Karpas-422 (cell line): Measurements from ENCODE around the gene IL1RAPL2. TPM values are rescaled to one million over a fixed set of nuclear protein-coding genes. Genes with fewer than 3 reads are reported as not detected.

ENCODE experiments used
- DNase-seq: peaks from one replicate; pipeline ENCODE4 v3.0.0-alpha.2; 2015
- H2AFZ ChIP-seq: fragments of 200-600 bp; sonication (generic); 2 replicates; pipeline ENCODE4 v1.6.1; 2014; ENCODE audit warnings: antibody characterized with exemption, low read length, mixed read lengths
- H3K27ac ChIP-seq: fragments of 200-600 bp; sonication (generic); 2 replicates; pipeline ENCODE4 v1.5.1; 2014; ENCODE audit warnings: mild to moderate bottlenecking, low read length, moderate library complexity
- H3K27me3 ChIP-seq: fragments of 200-600 bp; sonication (generic); 2 replicates; pipeline ENCODE4 v1.6.1; 2014; ENCODE audit warnings: low read length, mixed read lengths
- H3K36me3 ChIP-seq: fragments of 200-600 bp; sonication (generic); 2 replicates; pipeline ENCODE4 v1.6.1; 2014; ENCODE audit warnings: low read length, mixed read lengths; ENCODE audit not compliant: insufficient read depth
- H3K4me1 ChIP-seq: fragments of 200-600 bp; sonication (generic); 2 replicates; pipeline ENCODE4 v1.6.1; 2014; ENCODE audit warnings: mild to moderate bottlenecking, low read length, mixed read lengths
- H3K4me2 ChIP-seq: fragments of 200-600 bp; sonication (generic); 2 replicates; pipeline ENCODE4 v1.6.1; 2014; ENCODE audit warnings: low read length, low read depth, mild to moderate bottlenecking; ENCODE audit not compliant: poor library complexity, severe bottlenecking
- H3K4me3 ChIP-seq: fragments of 200-600 bp; sonication (generic); 2 replicates; pipeline ENCODE4 v1.5.1; 2014; ENCODE audit warnings: mild to moderate bottlenecking, antibody characterized with exemption, low read length, mixed read lengths
- H3K79me2 ChIP-seq: fragments of 200-600 bp; sonication (generic); 2 replicates; pipeline ENCODE4 v1.6.1; 2014; ENCODE audit warnings: mild to moderate bottlenecking, low read length, mixed read lengths
- H3K9ac ChIP-seq: fragments of 200-600 bp; sonication (generic); 2 replicates; pipeline ENCODE4 v1.6.0; 2014; ENCODE audit warnings: low read length
- H3K9me2 ChIP-seq: fragments of 200-600 bp; sonication (generic), shearing (Covaris generic); replicated peaks from 2 replicates; pipeline ENCODE4 v1.6.0; 2014; ENCODE audit warnings: mild to moderate bottlenecking, low read length, moderate library complexity; ENCODE audit not compliant: insufficient read depth
- H3K9me3 ChIP-seq: fragments of 300-700, 200-600 bp; sonication (generic); 2 replicates; pipeline ENCODE4 v1.6.1; 2014; ENCODE audit warnings: low read length, mixed read lengths
- H4K20me1 ChIP-seq: fragments of 200-600 bp; sonication (generic); 2 replicates; pipeline ENCODE4 v1.6.1; 2014; ENCODE audit warnings: mild to moderate bottlenecking, antibody characterized with exemption, low read length, low read depth; ENCODE audit not compliant: insufficient read depth
- total RNA-seq: library from RNA; depleted of rRNA; stranded (reverse); fragments of >200 nt; shearing (Covaris generic); gene quantifications from 2 replicates; pipeline ENCODE4 v1.2.3, GENCODE V29; 2014; ENCODE audit warnings: low replicate concordance

The IL1RAPL2 gene
- total RNA-seq, 1 experiment from 2014 or later = not detected

DNA sequence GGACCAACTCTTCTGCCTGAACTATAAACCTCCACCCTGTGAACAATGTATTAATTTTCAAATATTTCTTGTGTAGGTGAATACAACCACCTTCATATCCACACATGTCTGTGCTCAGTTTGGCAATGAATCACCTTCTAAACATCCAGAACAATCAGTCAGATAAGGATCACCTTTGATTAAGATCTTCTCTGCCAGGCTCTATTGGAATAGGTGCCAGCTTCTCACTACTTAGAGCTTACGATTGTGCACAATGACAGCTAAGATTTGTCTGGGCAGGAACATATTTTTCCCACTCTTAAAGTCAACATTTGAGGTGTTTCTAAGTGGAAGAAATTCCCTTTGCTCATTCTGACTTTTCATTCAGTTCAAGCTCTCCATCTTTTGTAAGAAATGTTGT lies 237.2 kb downstream of the IL1RAPL2 start:
- no peaks in the 10 kb centered on the region for H3K9me3 ChIP-seq
- no peaks in the 10 kb centered on the region for H3K4me1 ChIP-seq
- H3K9me2 ChIP-seq = no peaks in the 10 kb centered on the region
- no peaks in the 10 kb centered on the region for H3K79me2 ChIP-seq
- no peaks in the 10 kb centered on the region for H3K27me3 ChIP-seq
- no peak for DNase-seq
- H3K9ac ChIP-seq = no peak overlapping the region
- no peaks in the 10 kb centered on the region for H4K20me1 ChIP-seq
- H3K36me3 ChIP-seq = no peaks in the 10 kb centered on the region
- no peak overlapping the region for H2AFZ ChIP-seq
- H3K4me2 ChIP-seq = no peak overlapping the region
- no peak overlapping the region for H3K27ac ChIP-seq
- H3K4me3 ChIP-seq = no peak overlapping the region

- H3K4me1 ChIP-seq = no peaks in the 10 kb centered on the region
- H2AFZ ChIP-seq = no peak overlapping the region
- no peaks in the 10 kb centered on the region for H3K79me2 ChIP-seq
- H3K9me3 ChIP-seq = no peaks in the 10 kb centered on the region
- H3K27me3 ChIP-seq = no peaks in the 10 kb centered on the region
- H4K20me1 ChIP-seq = no peaks in the 10 kb centered on the region
- no peak overlapping the region for H3K27ac ChIP-seq
- H3K4me2 ChIP-seq = no peak overlapping the region
- no peaks in the 10 kb centered on the region for H3K36me3 ChIP-seq
- H3K4me3 ChIP-seq = no peak overlapping the region
- H3K9ac ChIP-seq = no peak overlapping the region
- no peak for DNase-seq
- no peaks in the 10 kb centered on the region for H3K9me2 ChIP-seq
These were observed 240.3 kb downstream of the IL1RAPL2 start for GRCh38 chrX:104806346-104806745.

GRCh38 chrX:104833401-104833800 lies 267.4 kb downstream of the IL1RAPL2 start:
- Histone ChIP-seq H3K36me3 (no peaks in the 10 kb centered on the region), H3K27ac (no peak overlapping the region), H3K79me2 (no peaks in the 10 kb centered on the region), H3K9ac (no peak overlapping the region), H3K27me3 (no peaks in the 10 kb centered on the region), H3K9me2 (no peaks in the 10 kb centered on the region), H3K4me1 (no peaks in the 10 kb centered on the region), H4K20me1 (no peaks in the 10 kb centered on the region), H2AFZ (no peak overlapping the region), H3K4me3 (no peak overlapping the region), H3K9me3 (no peaks in the 10 kb centered on the region), H3K4me2 (no peak overlapping the region)
- no peak for DNase-seq

GRCh38 chrX:104842646-104843045 lies 276.6 kb downstream of the IL1RAPL2 start:
- H3K9me2 ChIP-seq = no peaks in the 10 kb centered on the region
- no peak overlapping the region for H3K4me2 ChIP-seq
- H3K4me3 ChIP-seq = no peak overlapping the region
- no peak overlapping the region for H3K9ac ChIP-seq
- no peak overlapping the region for H2AFZ ChIP-seq
- DNase-seq = no peak
- no peak overlapping the region for H3K27ac ChIP-seq
- H3K36me3 ChIP-seq = no peaks in the 10 kb centered on the region
- H3K27me3 ChIP-seq = no peaks in the 10 kb centered on the region
- H3K9me3 ChIP-seq = no peaks in the 10 kb centered on the region
- H3K79me2 ChIP-seq = no peaks in the 10 kb centered on the region
- H3K4me1 ChIP-seq = no peaks in the 10 kb centered on the region
- no peaks in the 10 kb centered on the region for H4K20me1 ChIP-seq

DNA sequence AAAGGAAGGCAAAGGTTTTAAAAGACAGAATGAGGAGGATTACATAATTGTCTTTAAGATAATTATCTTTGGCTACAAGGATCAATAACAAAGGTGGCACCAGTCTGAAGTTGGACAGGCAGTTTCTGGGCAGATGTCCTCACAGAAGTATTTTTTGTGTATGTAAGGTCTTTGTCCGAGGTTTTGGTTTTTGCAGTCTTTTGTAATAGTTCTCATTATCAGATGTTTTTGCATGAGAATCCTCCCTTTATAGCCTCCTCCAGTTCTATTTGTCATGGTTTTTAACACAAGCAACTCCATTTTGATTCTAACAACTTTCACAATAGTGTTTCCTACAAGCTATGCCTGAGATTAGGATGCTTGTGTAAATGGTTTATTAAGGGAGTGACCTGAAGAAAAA lies 286.2 kb downstream of the IL1RAPL2 start:
- Histone ChIP-seq H3K27me3 (no peaks in the 10 kb centered on the region), H3K4me1 (no peaks in the 10 kb centered on the region), H3K9ac (no peak overlapping the region), H3K4me2 (no peak overlapping the region), H3K9me2 (no peaks in the 10 kb centered on the region), H2AFZ (no peak overlapping the region), H4K20me1 (no peaks in the 10 kb centered on the region), H3K4me3 (no peak overlapping the region), H3K9me3 (peaks cover 5% of the 10 kb centered on the region; the same call in 1 of the 2 replicates), H3K36me3 (no peaks in the 10 kb centered on the region), H3K79me2 (no peaks in the 10 kb centered on the region), H3K27ac (no peak overlapping the region)
- no peak for DNase-seq

- Histone ChIP-seq H3K9ac (no peak overlapping the region), H3K27me3 (no peaks in the 10 kb centered on the region), H4K20me1 (no peaks in the 10 kb centered on the region), H3K4me3 (no peak overlapping the region), H3K79me2 (no peaks in the 10 kb centered on the region), H3K27ac (no peak overlapping the region), H2AFZ (no peak overlapping the region), H3K9me3 (peaks cover 5% of the 10 kb centered on the region; the same call in 1 of the 2 replicates), H3K4me1 (no peaks in the 10 kb centered on the region), H3K9me2 (no peaks in the 10 kb centered on the region), H3K36me3 (no peaks in the 10 kb centered on the region), H3K4me2 (no peak overlapping the region)
- no peak for DNase-seq
These were observed 288.2 kb downstream of the IL1RAPL2 start for GRCh38 chrX:104854188-104854587.

DNA sequence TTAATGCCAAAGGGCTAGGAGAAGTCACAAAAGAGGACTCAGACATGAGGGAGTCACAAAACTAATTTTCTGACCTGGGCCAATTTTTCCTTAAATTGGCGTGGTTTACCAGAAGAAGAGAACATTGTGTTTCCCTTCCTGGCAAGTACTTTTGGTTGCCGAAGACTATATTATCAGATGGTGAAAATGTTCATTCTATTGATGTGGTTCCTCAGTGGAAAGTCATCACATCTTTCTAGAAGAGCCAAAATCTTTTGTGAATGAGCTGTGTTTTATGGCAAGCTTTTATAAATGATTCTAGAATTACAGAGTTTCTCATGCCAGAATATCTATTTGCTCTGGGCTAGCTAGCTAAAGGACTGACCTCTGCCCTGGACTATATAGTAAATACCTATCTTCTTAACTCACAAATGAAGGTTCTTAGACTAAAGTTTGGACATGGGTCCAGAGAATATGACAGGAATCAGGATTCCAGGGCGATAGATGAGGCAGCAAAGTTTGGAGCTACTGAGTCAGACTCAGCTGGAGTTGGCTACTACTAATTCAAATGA lies 288.9 kb downstream of the IL1RAPL2 start:
- no peaks in the 10 kb centered on the region for H4K20me1 ChIP-seq
- H3K9me3 ChIP-seq = peaks cover 5% of the 10 kb centered on the region; the same call in 1 of the 2 replicates
- no peak overlapping the region for H3K4me2 ChIP-seq

DNA sequence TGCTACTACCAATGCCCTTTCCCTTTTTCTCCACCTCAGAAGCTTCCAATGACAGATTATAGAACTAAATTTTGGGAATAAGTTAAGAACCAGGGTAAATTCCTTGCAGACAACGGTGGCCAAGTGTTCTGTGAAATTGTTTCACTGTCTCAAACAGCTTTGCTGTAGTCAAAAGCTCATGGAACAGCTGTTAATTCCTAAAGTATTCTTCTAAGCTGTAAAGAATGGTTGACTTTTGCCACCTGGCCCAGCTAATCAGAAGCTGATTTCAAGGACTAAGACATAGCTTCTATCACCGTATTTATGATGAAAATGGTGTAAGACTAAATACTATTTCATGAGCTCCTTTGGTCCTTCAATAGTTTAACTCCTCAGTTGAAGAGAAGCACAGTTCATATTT lies 297.5 kb downstream of the IL1RAPL2 start:
- no peak for DNase-seq
- Histone ChIP-seq H3K27me3 (no peaks in the 10 kb centered on the region), H3K36me3 (no peaks in the 10 kb centered on the region), H2AFZ (no peak overlapping the region), H3K9me2 (no peaks in the 10 kb centered on the region), H3K4me3 (no peak overlapping the region), H3K9ac (no peak overlapping the region), H3K79me2 (no peaks in the 10 kb centered on the region), H3K9me3 (no peaks in the 10 kb centered on the region), H3K27ac (no peak overlapping the region), H4K20me1 (no peaks in the 10 kb centered on the region), H3K4me1 (no peaks in the 10 kb centered on the region), H3K4me2 (no peak overlapping the region)

More for the DNA sequence above, 288.9 kb downstream of the IL1RAPL2 start:
- no peak overlapping the region for H3K4me3 ChIP-seq
- no peaks in the 10 kb centered on the region for H3K79me2 ChIP-seq
- no peaks in the 10 kb centered on the region for H3K27me3 ChIP-seq
- H2AFZ ChIP-seq = no peak overlapping the region
- no peak overlapping the region for H3K27ac ChIP-seq
- H3K36me3 ChIP-seq = no peaks in the 10 kb centered on the region
- no peaks in the 10 kb centered on the region for H3K9me2 ChIP-seq
- H3K9ac ChIP-seq = no peak overlapping the region
- DNase-seq = no peak
- H3K4me1 ChIP-seq = no peaks in the 10 kb centered on the region

- Histone ChIP-seq H3K36me3 (no peaks in the 10 kb centered on the region), H2AFZ (no peak overlapping the region), H3K9me3 (no peaks in the 10 kb centered on the region), H3K27me3 (no peaks in the 10 kb centered on the region), H3K4me3 (no peak overlapping the region), H3K4me1 (no peaks in the 10 kb centered on the region), H3K9me2 (no peaks in the 10 kb centered on the region), H3K9ac (no peak overlapping the region), H3K4me2 (no peak overlapping the region), H3K27ac (no peak overlapping the region), H3K79me2 (no peaks in the 10 kb centered on the region), H4K20me1 (no peaks in the 10 kb centered on the region)
- DNase-seq = no peak
These were observed 298.3 kb downstream of the IL1RAPL2 start for GRCh38 chrX:104864296-104864695.
